ENCODE data around the gene C7orf33. TPM values are rescaled to one million over a fixed set of nuclear protein-coding genes. Genes with fewer than 3 reads are reported as not detected.

The C7orf33 gene
- total and polyA plus RNA-seq, 2 of the 8 experiments (the other 6 are each of a cell fraction or from before 2014, with no cell fraction given), result not detected

DNA sequence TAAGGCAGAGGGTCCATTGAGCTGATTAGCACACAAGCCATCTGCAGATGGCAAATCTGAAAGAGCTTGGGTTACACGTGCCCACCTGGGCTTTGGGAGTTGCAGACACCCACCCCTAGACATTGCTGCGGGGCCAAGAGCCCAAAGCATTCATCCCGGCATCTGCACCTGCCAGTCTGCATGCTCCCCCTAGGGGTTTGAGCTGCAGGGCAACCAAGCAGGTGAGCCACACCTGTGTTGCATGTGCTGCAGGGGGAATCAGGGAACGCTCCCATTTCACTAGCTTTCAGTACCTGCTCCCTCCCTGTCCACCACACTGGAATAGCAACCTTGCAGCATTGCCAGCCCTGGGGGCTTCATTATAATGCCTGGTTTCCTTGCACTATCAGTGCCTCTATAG, 21.1 kb downstream of the C7orf33 start (continued):
- TF ChIP-seq, protein P1, sequence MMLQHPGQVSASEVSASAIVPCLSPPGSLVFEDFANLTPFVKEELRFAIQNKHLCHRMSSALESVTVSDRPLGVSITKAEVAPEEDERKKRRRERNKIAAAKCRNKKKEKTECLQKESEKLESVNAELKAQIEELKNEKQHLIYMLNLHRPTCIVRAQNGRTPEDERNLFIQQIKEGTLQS (IDR thresholded peaks at IDR 0.05; ENCODE audit: insufficient read depth, low read depth, low read length), result no peak
- TF ChIP-seq SP4 (IDR thresholded peaks at IDR 0.05; ENCODE audit: low read length) (no peak), CHD2 (IDR thresholded peaks at IDR 0.05; ENCODE audit: low read length) (no peak), CHD7 (IDR thresholded peaks at IDR 0.05; ENCODE audit: insufficient replicate concordance, low read length) (no peak), TAF1 (IDR thresholded peaks at IDR 0.05; ENCODE audit: low read depth, low read length) (no peak), CBX8 (IDR thresholded peaks at IDR 0.05; ENCODE audit: borderline replicate concordance, low read depth, low read length) (no peak), TEAD4 (IDR thresholded peaks at IDR 0.05; ENCODE audit: low read depth, low read length) (no peak), EP300 (IDR thresholded peaks at IDR 0.05; ENCODE audit: borderline replicate concordance in 1 of 2, low read depth in 2 of 2, low read length in 2 of 2) (no peak), TBP (IDR thresholded peaks at IDR 0.05; ENCODE audit: low read depth, low read length) (no peak), BCL11A (IDR thresholded peaks at IDR 0.05; ENCODE audit: low read depth in 2 of 2, low read length in 2 of 2) (no peak), TCF12 (IDR thresholded peaks at IDR 0.05; ENCODE audit: low read depth, low read length) (peak; percentile 82), CBX5 (IDR thresholded peaks at IDR 0.05; ENCODE audit: low read depth, low read length) (no peak)

Data from H1 (cell line).